ENCODE measurements around the gene SORCS3. TPM values are rescaled to one million over a fixed set of nuclear protein-coding genes. Genes with fewer than 3 reads are reported as not detected.

SORCS3 gene
- total RNA-seq, 1 donor from 2014 or later = 0.25 TPM

DNA sequence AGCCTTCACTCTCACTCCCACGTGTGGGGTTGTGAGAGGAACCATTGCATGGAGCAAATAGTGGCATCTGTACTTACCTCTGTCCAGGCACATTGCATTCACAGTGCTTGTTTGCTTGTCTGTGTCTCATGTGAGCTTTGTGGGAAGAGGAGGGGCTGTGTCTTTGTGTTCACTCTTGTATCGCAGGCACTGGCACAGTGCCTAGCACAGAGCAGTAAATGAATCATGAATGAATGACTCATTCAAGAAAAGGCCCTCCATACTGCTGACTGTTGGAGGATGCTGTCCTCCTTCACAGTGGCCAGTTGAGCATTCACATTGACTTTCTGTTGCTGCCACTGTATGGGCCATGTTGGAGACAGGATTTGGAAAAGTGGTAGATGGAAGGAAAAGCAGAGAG is 125.3 kb downstream of the SORCS3 start:
- H3K27me3 ChIP-seq = no peaks in the 10 kb centered on the region
- H3K36me3 ChIP-seq = no peaks in the 10 kb centered on the region
- no peak overlapping the region for H3K27ac ChIP-seq
- intact Hi-C loops (cut with DNase I) = no loop called here
- TF ChIP-seq POLR2A (IDR thresholded peaks at IDR 0.05) = no peak
- TF ChIP-seq, protein P1, sequence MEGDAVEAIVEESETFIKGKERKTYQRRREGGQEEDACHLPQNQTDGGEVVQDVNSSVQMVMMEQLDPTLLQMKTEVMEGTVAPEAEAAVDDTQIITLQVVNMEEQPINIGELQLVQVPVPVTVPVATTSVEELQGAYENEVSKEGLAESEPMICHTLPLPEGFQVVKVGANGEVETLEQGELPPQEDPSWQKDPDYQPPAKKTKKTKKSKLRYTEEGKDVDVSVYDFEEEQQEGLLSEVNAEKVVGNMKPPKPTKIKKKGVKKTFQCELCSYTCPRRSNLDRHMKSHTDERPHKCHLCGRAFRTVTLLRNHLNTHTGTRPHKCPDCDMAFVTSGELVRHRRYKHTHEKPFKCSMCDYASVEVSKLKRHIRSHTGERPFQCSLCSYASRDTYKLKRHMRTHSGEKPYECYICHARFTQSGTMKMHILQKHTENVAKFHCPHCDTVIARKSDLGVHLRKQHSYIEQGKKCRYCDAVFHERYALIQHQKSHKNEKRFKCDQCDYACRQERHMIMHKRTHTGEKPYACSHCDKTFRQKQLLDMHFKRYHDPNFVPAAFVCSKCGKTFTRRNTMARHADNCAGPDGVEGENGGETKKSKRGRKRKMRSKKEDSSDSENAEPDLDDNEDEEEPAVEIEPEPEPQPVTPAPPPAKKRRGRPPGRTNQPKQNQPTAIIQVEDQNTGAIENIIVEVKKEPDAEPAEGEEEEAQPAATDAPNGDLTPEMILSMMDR (IDR thresholded peaks at IDR 0.05) = no peak
- TF ChIP-seq POLR2AphosphoS5 (IDR thresholded peaks at IDR 0.05; ENCODE audit: insufficient read depth in 1 of 2, low read depth in 1 of 2) = no peak
- H3K4me1 ChIP-seq = no peaks in the 10 kb centered on the region
- no peak for DNase-seq (ENCODE audit: extremely low spot score in 2 of 2)
- no peak overlapping the region for H3K4me3 ChIP-seq
- H3K9me3 ChIP-seq = no peaks in the 10 kb centered on the region

DNA sequence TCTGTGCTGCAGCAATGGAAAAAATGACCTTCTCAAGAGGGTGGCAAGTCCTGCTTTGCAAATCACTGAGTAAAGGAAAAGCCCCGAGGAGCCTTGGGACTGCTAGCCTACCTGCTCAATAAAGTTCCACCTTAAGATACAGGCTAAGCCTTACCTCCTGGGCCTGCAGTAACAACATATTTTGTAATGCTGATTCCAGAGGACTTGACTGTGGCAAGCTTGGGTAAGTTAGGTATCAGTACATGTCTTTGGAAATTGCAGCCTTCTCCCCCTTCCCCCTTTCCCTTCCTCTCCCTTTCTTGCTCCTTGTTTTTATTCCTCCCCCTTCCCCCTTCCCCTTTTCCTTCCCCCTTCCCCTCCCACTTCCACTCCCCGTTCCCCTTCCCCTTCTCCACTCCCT is 126.2 kb downstream of the SORCS3 start:
- TF ChIP-seq, protein P1 (IDR thresholded peaks at IDR 0.05) = no peak
- TF ChIP-seq POLR2AphosphoS5 (IDR thresholded peaks at IDR 0.05; ENCODE audit: insufficient read depth in 1 of 2, low read depth in 1 of 2) (no peak), POLR2A (IDR thresholded peaks at IDR 0.05) (no peak)
- Histone ChIP-seq H3K9me3 (no peaks in the 10 kb centered on the region), H3K4me3 (no peak overlapping the region), H3K36me3 (no peaks in the 10 kb centered on the region), H3K27ac (no peak overlapping the region), H3K27me3 (no peaks in the 10 kb centered on the region), H3K4me1 (no peaks in the 10 kb centered on the region)
- DNase-seq (ENCODE audit: extremely low spot score in 2 of 2) = no peak
- intact Hi-C loops (cut with DNase I) = no loop called here

DNA sequence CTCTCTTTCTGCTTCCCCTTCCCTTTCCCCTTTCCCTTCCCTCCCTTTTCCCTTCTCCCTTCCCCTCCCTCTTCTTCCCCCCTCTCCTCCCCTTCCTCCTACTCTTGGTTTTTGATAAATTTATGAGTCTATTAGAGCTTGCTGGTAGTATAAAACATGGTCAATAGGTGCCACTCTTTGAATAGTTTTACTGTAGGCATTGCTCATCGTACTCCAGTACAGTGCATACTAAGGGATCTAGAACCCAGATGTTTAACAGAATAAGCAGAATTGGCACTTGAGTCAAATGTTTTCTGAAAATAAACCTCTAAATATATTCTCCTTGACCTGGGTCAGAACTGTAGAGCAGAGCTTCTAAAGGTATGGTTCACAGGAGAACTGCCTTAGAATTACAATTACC is 126.7 kb downstream of the SORCS3 start:
- TF ChIP-seq POLR2AphosphoS5 (IDR thresholded peaks at IDR 0.05; ENCODE audit: insufficient read depth in 1 of 2, low read depth in 1 of 2) = no peak
- no peak for TF ChIP-seq POLR2A (IDR thresholded peaks at IDR 0.05)
- TF ChIP-seq, protein P1 (IDR thresholded peaks at IDR 0.05) = no peak
- Histone ChIP-seq H3K27me3 (no peaks in the 10 kb centered on the region), H3K9me3 (no peaks in the 10 kb centered on the region), H3K4me3 (no peak overlapping the region), H3K27ac (no peak overlapping the region), H3K4me1 (no peaks in the 10 kb centered on the region), H3K36me3 (no peaks in the 10 kb centered on the region)
- intact Hi-C loops (cut with DNase I) = no loop called here
- DNase-seq (ENCODE audit: extremely low spot score in 2 of 2) = no peak

DNA sequence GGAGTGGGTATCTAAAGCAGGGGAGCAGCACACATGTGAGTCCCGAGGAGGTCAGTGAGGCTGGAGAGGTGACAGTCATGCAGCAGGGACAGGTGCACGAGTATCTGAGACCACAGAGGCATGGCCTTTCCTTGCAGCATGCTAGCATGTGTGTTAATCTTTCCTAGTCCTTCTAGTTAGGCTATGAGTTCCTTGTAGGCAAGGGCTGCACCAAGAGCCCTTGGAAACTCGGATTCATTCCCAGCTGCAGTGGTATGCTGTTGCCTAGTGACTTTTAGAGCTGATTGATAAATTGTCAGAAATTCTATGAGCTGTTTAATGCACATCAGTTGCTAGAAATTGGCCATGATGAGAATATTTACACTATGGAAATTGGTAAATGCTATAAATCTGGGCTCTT is 132.0 kb downstream of the SORCS3 start:
- intact Hi-C loops (cut with DNase I) = no loop called here
- Histone ChIP-seq H3K9me3 (no peaks in the 10 kb centered on the region), H3K4me3 (no peak overlapping the region), H3K27me3 (no peaks in the 10 kb centered on the region), H3K27ac (no peak overlapping the region), H3K36me3 (no peaks in the 10 kb centered on the region), H3K4me1 (no peaks in the 10 kb centered on the region)
- no peak for DNase-seq (ENCODE audit: extremely low spot score in 2 of 2)
- TF ChIP-seq POLR2A (IDR thresholded peaks at IDR 0.05) (no peak), POLR2AphosphoS5 (IDR thresholded peaks at IDR 0.05; ENCODE audit: insufficient read depth in 1 of 2, low read depth in 1 of 2) (no peak)
- TF ChIP-seq, protein P1 (IDR thresholded peaks at IDR 0.05) = no peak

- no peak for DNase-seq (ENCODE audit: extremely low spot score in 2 of 2)
- H3K4me3 ChIP-seq = no peak overlapping the region
Measured at GRCh38 chr10:104774234-104774633, 133.1 kb downstream of the SORCS3 start.

More at GRCh38 chr10:104774234-104774633, 133.1 kb downstream of the SORCS3 start:
- Histone ChIP-seq H3K36me3 (no peaks in the 10 kb centered on the region), H3K4me1 (no peaks in the 10 kb centered on the region), H3K27me3 (no peaks in the 10 kb centered on the region), H3K27ac (no peak overlapping the region), H3K9me3 (no peaks in the 10 kb centered on the region)
- intact Hi-C loops (cut with DNase I) = no loop called here
- TF ChIP-seq POLR2AphosphoS5 (IDR thresholded peaks at IDR 0.05; ENCODE audit: insufficient read depth in 1 of 2, low read depth in 1 of 2) (no peak), POLR2A (IDR thresholded peaks at IDR 0.05) (no peak)
- TF ChIP-seq, protein P1 (IDR thresholded peaks at IDR 0.05) = no peak
